K562 (cell line): ENCODE results near the gene PTPN18. TPM values are rescaled to one million over a fixed set of nuclear protein-coding genes. Genes with fewer than 3 reads are reported as not detected.

ENCODE experiments used
- CXXC5 ChIP-seq: fragments of 250-450 bp; sonication (Bioruptor Pico); IDR thresholded peaks from 2 replicates; pipeline ENCODE4 v1.8.0; 2022; ENCODE audit warnings: inconsistent platforms, mild to moderate bottlenecking, moderate library complexity
- GATAD2B ChIP-seq: fragments of 450-650 bp; IDR thresholded peaks from 2 replicates; pipeline ENCODE4 v1.6.1; 2017; ENCODE audit warnings: mild to moderate bottlenecking, borderline replicate concordance
- HDAC6 ChIP-seq: IDR thresholded peaks from 2 replicates; pipeline ENCODE4 v1.6.1; 2012; ENCODE audit warnings: low read depth, mild to moderate bottlenecking, control low read depth, inconsistent platforms, low read length, moderate library complexity
- KDM4B ChIP-seq, 2 experiments: fragments of 450-650 bp in 1 of 2; sonication (generic) in 1 of 2; IDR thresholded peaks; 2 replicates each; pipeline ENCODE4 v1.6.1; 2016 to 2017; ENCODE audit warnings: borderline replicate concordance in 2 of 2, antibody characterized with exemption in 1 of 2, low read depth in 1 of 2, mild to moderate bottlenecking in 1 of 2
- L3MBTL2 ChIP-seq: fragments of 450-650 bp; IDR thresholded peaks from 2 replicates; pipeline ENCODE4 v1.6.1; 2016; ENCODE audit warnings: mild to moderate bottlenecking, moderate library complexity
- MBD1 ChIP-seq: fragments of 250-450 bp; sonication (Bioruptor Pico); IDR thresholded peaks from 2 replicates; pipeline ENCODE4 v1.8.0; 2022; ENCODE audit warnings: inconsistent platforms
- MCM3 ChIP-seq: fragments of 450-650 bp; IDR thresholded peaks from 2 replicates; pipeline ENCODE4 v1.6.1; 2016
- NRF1 ChIP-seq, 2 experiments: fragments of 450-650 bp; IDR thresholded peaks in 1 of 2; conservative IDR thresholded peaks in 1 of 2; 2 replicates each; pipeline ENCODE4 v1.6.1; 2014; ENCODE audit warnings: mild to moderate bottlenecking in 2 of 2
- PHB ChIP-seq: fragments of 250-450 bp; sonication (Bioruptor Pico); IDR thresholded peaks from 2 replicates; pipeline ENCODE4 v1.5.0; 2021
- PHF20 ChIP-seq: fragments of 450-650 bp; IDR thresholded peaks from 2 replicates; pipeline ENCODE4 v1.6.1; 2018; ENCODE audit not compliant: partially characterized antibody
- POLR3A ChIP-seq: IDR thresholded peaks from 2 replicates; pipeline ENCODE4 v1.6.1; 2011; ENCODE audit warnings: borderline replicate concordance, mild to moderate bottlenecking, moderate library complexity; ENCODE audit not compliant: insufficient read length, insufficient read depth; ENCODE audit errors: extremely low read depth
- RAD21 ChIP-seq, 2 experiments: fragments of 250-450 bp in 1 of 2; fragments of 450-650 bp in 1 of 2; sonication (Bioruptor Pico) in 1 of 2; formaldehyde crosslinking in 1 of 2; IDR thresholded peaks in 1 of 2; conservative IDR thresholded peaks in 1 of 2; 2 replicates each; pipeline versions ENCODE4 v1.4.0 to v1.8.0; 2020 to 2022; ENCODE audit warnings: mild to moderate bottlenecking in 2 of 2, moderate library complexity in 1 of 2
- RNF2 ChIP-seq: sonication (generic); IDR thresholded peaks from 2 replicates; pipeline ENCODE4 v1.6.1; 2016
- SIN3B ChIP-seq: fragments of 450-650 bp; IDR thresholded peaks from 2 replicates; pipeline ENCODE4 v1.6.1; 2017; ENCODE audit warnings: low read depth, mild to moderate bottlenecking, moderate library complexity
- SLC30A9 ChIP-seq: fragments of 250-450 bp; sonication (Bioruptor Pico); IDR thresholded peaks from 2 replicates; pipeline ENCODE4 v1.8.0; 2022; ENCODE audit warnings: mild to moderate bottlenecking, moderate library complexity
- SMAD2 ChIP-seq: fragments of 150-350 bp; IDR thresholded peaks from 2 replicates; pipeline ENCODE4 v1.6.1; 2014; ENCODE audit warnings: low read depth, mild to moderate bottlenecking, low read length
- SMARCE1 ChIP-seq: fragments of 450-650 bp; IDR thresholded peaks from 2 replicates; pipeline ENCODE4 v1.7.1; 2016; ENCODE audit warnings: mild to moderate bottlenecking
- TBP ChIP-seq: optimal IDR thresholded peaks from 2 replicates; pipeline ENCODE3; 2011; ENCODE audit warnings: low read depth, low read length, improper control_type of control experiment
- ZBTB7A ChIP-seq: IDR thresholded peaks from 2 replicates; pipeline ENCODE4 v1.6.1; 2011; ENCODE audit warnings: low read depth, mild to moderate bottlenecking, low read length, moderate library complexity, borderline replicate concordance; ENCODE audit not compliant: control insufficient read depth
- ZNF124 ChIP-seq: sonication (generic); formaldehyde crosslinking; IDR thresholded peaks from 2 replicates; pipeline ENCODE4 v1.8.1; 2022; ENCODE audit warnings: missing genetic modification reagents
- ZNF584 ChIP-seq: fragments of 200-800 bp; sonication (Bioruptor generic); IDR thresholded peaks from 2 replicates; pipeline ENCODE4 v1.6.1; 2016; ENCODE audit warnings: low read depth, mild to moderate bottlenecking, missing genetic modification characterization, missing compliant biosample characterization
- polyA plus RNA-seq, 8 experiments: library from polyadenylated mRNA; depleted of rRNA in 4 of 8; stranded (reverse) in 5 of 8; unstranded in 3 of 8; fragments of >200 nt; fragmentation: Nextera tagmentation in 2 of 8; fragmentation: Illumina TruSeq in 1 of 8; extraction: Ambion mirVana in 2 of 8; extraction: Trizol in 1 of 8; gene quantifications; 2 replicates each; pipeline versions ENCODE4 v1.2.1 to v1.2.3, GENCODE V29; 2011 to 2014; ENCODE audit warnings: inconsistent platforms in 1 of 8, missing spikeins in 1 of 8
- total RNA-seq, 7 experiments: library from RNA; depleted of rRNA in 6 of 7; stranded (reverse); fragments of >200 nt in 6 of 7; fragmentation: Illumina TruSeq in 2 of 7; extraction: Trizol in 2 of 7; gene quantifications; 2 replicates each; pipeline versions ENCODE4 v1.2.1 to v1.2.3, GENCODE V29; 2011 to 2021; ENCODE audit warnings: low replicate concordance in 1 of 7
- TF ChIP-seq, protein P1 (sequence below): fragments of 200-800 bp; sonication (Bioruptor generic); IDR thresholded peaks from 2 replicates; pipeline ENCODE4 v1.6.1; 2017; ENCODE audit warnings: missing genetic modification characterization, missing compliant biosample characterization
- TF ChIP-seq, protein P2 (sequence below): fragments of 250-450 bp; sonication (Bioruptor Pico); IDR thresholded peaks from 2 replicates; pipeline ENCODE4 v1.4.0; 2020; ENCODE audit warnings: mild to moderate bottlenecking

PTPN18 gene
- total and polyA plus RNA-seq, 9 of the 15 experiments (the other 6 are each of a cell fraction or from before 2014, with no cell fraction given), result 11.6 to 90.7 (median 49.6) TPM

DNA sequence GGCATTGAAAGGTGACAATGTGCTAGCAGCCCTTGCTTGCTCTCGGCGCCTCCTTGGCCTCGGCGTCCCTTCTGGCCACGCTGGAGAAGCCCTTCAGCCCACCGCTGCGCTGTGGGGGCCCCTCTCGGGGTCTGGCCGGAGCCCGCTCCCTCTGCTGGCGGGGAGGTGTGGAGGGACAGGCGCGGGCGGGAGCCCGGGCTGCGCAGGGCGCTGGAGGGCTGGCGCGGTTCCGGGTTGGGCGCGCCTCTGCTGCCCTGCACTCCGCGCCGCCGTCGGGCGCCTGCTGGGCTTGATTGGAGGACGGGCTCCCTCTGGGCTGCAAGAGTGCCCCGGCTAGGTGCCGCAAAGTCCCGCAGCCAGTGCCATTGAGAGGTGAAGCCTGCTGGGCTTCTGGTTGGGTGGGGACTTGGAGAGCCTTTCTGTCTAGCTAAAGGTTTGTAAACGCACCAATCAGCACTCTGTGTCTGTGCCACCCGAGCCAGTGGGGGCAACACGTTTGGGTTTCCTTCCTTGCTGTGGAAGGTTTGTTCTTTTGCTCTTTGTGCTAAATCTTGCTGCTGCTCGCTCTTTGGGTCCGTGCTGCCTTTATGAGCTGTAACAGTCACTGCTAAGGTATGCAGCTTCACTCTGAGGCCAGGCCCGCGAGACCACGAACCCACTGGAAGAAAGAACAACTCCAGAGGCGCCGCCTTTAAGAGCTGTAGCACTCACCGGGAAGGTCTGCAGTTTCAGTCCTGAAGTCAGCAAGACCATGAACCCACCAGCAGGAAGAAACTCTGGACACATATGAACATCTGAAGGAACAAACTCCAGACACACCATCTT, 27.9 kb upstream of the PTPN18 start (continued):
- no peak for TF ChIP-seq SMAD2
- TF ChIP-seq L3MBTL2, result peak; percentile 25; the same call in 1 of the 2 replicates
- TF ChIP-seq PHF20, result no peak
- TF ChIP-seq CXXC5, result peak; percentile 18; the same call in 1 of the 2 replicates
- TF ChIP-seq ZBTB7A, result peak; percentile 74; the same call in 1 of the 2 replicates
- TF ChIP-seq RNF2, result no peak
- TF ChIP-seq SIN3B, result no peak
- TF ChIP-seq ZNF124 (CRISPR knock-in tag), result no peak
- no peak for TF ChIP-seq POLR3A
- TF ChIP-seq TBP, result no peak
- no peak for TF ChIP-seq PHB
- TF ChIP-seq, protein P1, sequence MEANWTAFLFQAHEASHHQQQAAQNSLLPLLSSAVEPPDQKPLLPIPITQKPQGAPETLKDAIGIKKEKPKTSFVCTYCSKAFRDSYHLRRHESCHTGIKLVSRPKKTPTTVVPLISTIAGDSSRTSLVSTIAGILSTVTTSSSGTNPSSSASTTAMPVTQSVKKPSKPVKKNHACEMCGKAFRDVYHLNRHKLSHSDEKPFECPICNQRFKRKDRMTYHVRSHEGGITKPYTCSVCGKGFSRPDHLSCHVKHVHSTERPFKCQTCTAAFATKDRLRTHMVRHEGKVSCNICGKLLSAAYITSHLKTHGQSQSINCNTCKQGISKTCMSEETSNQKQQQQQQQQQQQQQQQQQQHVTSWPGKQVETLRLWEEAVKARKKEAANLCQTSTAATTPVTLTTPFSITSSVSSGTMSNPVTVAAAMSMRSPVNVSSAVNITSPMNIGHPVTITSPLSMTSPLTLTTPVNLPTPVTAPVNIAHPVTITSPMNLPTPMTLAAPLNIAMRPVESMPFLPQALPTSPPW, result 0 out of 2 replicates have a peak, but pooled peaks have one; percentile 27
- TF ChIP-seq ZNF584 (CRISPR knock-in tag), result no peak
- no peak for TF ChIP-seq SLC30A9 (CRISPR knock-in tag)
- TF ChIP-seq, protein P2, sequence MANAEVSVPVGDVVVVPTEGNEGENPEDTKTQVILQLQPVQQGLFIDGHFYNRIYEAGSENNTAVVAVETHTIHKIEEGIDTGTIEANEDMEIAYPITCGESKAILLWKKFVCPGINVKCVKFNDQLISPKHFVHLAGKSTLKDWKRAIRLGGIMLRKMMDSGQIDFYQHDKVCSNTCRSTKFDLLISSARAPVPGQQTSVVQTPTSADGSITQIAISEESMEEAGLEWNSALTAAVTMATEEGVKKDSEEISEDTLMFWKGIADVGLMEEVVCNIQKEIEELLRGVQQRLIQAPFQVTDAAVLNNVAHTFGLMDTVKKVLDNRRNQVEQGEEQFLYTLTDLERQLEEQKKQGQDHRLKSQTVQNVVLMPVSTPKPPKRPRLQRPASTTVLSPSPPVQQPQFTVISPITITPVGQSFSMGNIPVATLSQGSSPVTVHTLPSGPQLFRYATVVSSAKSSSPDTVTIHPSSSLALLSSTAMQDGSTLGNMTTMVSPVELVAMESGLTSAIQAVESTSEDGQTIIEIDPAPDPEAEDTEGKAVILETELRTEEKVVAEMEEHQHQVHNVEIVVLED (CRISPR knock-in tag), result no peak
- peak; percentile 69 to 72 for TF ChIP-seq NRF1 (conservative IDR thresholded peaks at IDR 0.05 in 1 of 2, IDR thresholded peaks at IDR 0.05 in 1 of 2)
- TF ChIP-seq SMARCE1, result no peak
- TF ChIP-seq KDM4B (IDR thresholded peaks at IDR 0.05; ENCODE audit: borderline replicate concordance in 2 of 2, low read depth in 1 of 2), result no peak
- no peak for TF ChIP-seq HDAC6
- TF ChIP-seq GATAD2B, result 0 out of 2 replicates have a peak, but pooled peaks have one; percentile 16
- TF ChIP-seq MCM3, result no peak
- no peak for TF ChIP-seq MBD1
- peak; percentile 9 to 13; a peak in 1 of 4 replicates for TF ChIP-seq RAD21 (CRISPR knock-in tag; conservative IDR thresholded peaks at IDR 0.05 in 1 of 2, IDR thresholded peaks at IDR 0.05 in 1 of 2)
